GM12891 (cell line): ENCODE measurements around the gene DHFR2.

ENCODE experiments used
- POLR2A ChIP-seq: IDR thresholded peaks from 2 replicates; pipeline ENCODE4 v1.6.1; 2011; ENCODE audit warnings: low read depth, low read length, control low read depth
- POLR2AphosphoS5 ChIP-seq: IDR thresholded peaks from 2 replicates; pipeline ENCODE4 v1.6.1; 2011; ENCODE audit warnings: low read depth, low read length, control low read depth
- TAF1 ChIP-seq: IDR thresholded peaks from 2 replicates; pipeline ENCODE4 v1.6.1; 2011; ENCODE audit warnings: low read depth, low read length, control low read depth

GRCh38 chr3:94089126-94089525 is 26.4 kb upstream of the DHFR2 start:
- TF ChIP-seq POLR2AphosphoS5 (no peak), POLR2A (no peak), TAF1 (no peak)
